GM18951 (cell line): ENCODE results near the gene GUCY1A2.

Experiments
- POLR2A ChIP-seq: IDR thresholded peaks from 4 replicates; pipeline ENCODE4 v1.6.1; 2011; ENCODE audit warnings: mild to moderate bottlenecking; ENCODE audit not compliant: insufficient read length, insufficient read depth; ENCODE audit errors: extremely low read depth
- in situ Hi-C: fragments of 300-500 bp; cut with MboI; formaldehyde crosslinking; loops from one replicate; pipeline ENCODE4 v1.12.0; 2022; ENCODE audit warnings: low sequenced_read_pairs, mixed read lengths, inconsistent platforms; ENCODE audit not compliant: unreplicated experiment

The GUCY1A2 gene

DNA sequence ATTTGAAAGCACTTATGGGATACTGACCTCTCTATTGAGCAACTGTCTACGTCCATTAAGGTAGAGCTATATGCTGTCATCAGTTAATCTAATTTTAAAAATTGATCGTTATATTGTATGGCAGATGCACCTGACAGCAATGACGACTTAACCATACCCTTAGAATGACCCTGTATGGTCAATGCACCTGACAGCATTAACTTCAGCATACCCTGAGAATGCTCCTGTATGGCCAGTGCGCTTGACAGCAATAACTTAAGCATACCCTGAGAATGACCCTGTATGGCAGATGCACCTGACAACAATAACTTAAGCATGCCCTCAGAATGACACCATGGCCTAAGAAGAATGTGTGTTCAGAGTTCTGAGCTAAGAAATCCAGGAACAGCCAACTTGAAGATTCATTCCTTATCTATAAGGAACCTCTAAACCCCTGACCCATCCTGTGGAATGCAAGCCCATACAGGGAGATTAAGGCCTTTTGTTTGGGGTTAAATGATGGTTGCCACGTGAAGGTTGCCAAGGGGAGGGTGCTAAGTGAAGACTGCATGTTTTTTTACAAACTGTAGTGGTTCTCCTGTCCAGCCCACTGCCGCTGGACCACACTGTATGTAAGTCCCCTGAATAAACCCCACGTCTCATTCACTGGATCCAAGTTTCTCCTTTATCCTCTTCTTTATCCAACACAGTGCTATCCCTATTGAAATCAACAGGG is 138.3 kb downstream of the GUCY1A2 start:
- in situ Hi-C loops: no loop called here

GRCh38 chr11:106879029-106879428 is 139.2 kb downstream of the GUCY1A2 start:
- in situ Hi-C loops: no loop called here
- TF ChIP-seq POLR2A: no peak

More for the DNA sequence above, 138.3 kb downstream of the GUCY1A2 start:
- TF ChIP-seq POLR2A: no peak

- in situ Hi-C loops: no loop called here
- TF ChIP-seq POLR2A: no peak
Observed at GRCh38 chr11:106875013-106875412, 143.3 kb downstream of the GUCY1A2 start.

DNA sequence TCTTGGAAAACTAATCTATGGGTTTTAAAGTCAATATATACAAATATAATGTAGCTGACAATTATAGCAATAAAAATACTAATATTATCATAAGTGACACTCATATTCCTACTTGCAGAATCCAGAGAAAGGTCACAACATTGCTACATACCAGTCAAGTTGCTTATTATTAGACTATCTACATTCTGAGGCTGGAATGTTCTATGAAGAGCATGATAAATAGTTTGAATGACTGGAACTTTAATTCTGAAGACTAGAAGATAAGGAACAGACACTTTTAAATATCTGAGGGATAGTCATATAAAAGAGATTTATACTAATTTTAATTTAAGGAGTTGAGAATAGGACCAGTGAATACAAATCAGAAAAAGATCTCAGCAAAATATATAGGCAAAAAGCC is 146.0 kb downstream of the GUCY1A2 start:
- no peak for TF ChIP-seq POLR2A
- in situ Hi-C loops: no loop called here

DNA sequence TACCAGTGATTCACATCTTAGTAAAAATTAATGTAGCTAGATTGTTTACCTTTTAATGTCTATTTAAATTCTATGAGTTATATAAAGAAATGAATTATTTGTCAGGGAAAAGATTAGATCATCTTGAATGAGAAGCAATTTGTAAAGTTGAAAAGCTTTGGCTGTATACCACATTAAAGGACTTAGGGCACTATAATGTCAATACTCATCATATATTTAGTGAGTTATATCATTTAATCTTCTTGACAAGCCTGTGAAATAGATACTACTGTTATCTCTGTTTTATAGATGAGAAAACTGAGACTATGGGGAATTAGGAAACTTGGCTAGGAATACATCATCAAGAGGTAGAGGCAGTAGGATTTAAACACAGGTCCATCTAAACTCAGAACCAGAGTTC is 160.1 kb downstream of the GUCY1A2 start:
- in situ Hi-C loops: no loop called here
- no peak for TF ChIP-seq POLR2A

DNA sequence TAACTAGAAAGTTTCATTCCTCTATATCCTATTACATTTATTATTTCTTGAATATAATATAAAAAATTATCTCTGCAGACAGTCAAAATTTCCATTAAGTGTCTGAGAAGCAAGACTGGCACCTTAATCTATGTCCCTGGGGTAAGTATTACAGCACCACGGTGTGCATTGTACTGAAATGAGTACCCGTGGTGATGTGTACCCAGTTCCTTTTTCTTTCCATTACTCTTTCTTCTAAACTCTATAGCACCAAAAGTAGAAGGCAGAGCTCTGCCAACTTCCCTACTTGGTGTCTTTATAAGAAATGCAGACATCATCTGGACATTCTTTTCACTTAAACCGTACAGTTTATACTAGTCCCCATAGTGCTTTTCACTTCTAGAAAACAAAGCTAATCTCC is 161.7 kb downstream of the GUCY1A2 start:
- in situ Hi-C loops: no loop called here
- TF ChIP-seq POLR2A: no peak

DNA sequence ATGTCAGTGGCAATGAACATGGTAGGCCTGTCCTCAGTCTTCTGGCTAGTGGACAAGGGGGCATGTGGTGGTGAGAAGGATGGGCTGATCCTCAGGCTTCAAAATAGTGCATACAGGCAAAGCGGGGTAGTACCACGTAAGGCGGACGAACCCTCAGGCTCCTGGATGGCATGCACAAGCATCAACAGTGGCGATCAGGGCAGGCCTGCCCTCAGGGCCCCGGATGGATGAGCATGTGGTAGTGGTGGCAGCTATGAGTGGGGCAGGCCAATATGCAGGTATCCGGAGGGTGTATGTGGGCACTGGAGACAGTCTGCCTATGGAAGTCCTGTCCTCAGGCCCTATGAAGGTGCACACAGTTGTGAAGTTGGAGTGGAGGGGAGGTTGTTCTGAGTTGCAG is 163.8 kb downstream of the GUCY1A2 start:
- TF ChIP-seq POLR2A: no peak

GRCh38 chr11:106853850-106854401 is 164.3 kb downstream of the GUCY1A2 start:
- no peak for TF ChIP-seq POLR2A
- in situ Hi-C loops: no loop called here

More for the DNA sequence above, 163.8 kb downstream of the GUCY1A2 start:
- in situ Hi-C loops: no loop called here

GRCh38 chr11:106852779-106853178 is 165.5 kb downstream of the GUCY1A2 start:
- no peak for TF ChIP-seq POLR2A
- in situ Hi-C loops: no loop called here

DNA sequence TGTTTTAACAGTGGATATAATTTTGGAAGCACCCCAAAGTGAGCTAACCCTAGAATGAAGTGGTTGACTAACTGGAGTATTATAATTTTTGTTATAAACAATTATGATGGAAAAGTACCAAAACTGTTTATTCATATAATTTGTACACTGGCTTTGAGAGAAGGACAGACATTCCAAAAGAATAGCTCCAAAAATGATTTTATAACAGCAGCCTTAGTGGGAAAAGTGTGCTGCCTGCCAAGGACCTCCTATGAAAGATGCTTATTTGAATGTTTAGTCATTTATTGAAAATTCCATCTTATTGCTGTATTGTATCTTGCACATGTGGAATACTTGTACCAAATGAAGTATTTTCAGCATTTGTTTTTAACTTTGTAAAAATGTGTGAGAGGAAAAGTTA is 169.8 kb downstream of the GUCY1A2 start:
- in situ Hi-C loops: no loop called here
- no peak for TF ChIP-seq POLR2A

- in situ Hi-C loops: no loop called here
Observed at GRCh38 chr11:106842134-106842533, 176.1 kb downstream of the GUCY1A2 start.

GRCh38 chr11:106840947-106841346 is 177.3 kb downstream of the GUCY1A2 start:
- no peak for TF ChIP-seq POLR2A
- in situ Hi-C loops: no loop called here

More at GRCh38 chr11:106842134-106842533, 176.1 kb downstream of the GUCY1A2 start:
- TF ChIP-seq POLR2A: no peak

DNA sequence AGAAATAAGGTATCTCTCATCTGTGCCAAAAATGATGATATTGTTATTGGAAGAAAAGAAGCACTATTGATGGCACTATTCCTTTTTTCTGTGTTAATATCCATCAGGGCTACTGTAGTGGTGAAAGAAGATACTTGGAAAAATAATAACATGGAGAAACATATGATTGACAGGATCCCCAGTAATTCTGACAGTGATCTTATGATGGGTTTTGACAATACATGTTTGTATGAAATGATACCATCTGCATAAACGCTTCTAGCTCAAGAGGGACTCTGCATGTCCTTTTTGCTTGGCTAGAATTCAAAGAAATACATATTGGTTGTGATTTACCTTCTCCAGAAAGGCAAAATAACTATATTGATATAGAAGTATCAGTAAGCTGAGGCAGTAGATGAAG is 178.1 kb downstream of the GUCY1A2 start:
- no peak for TF ChIP-seq POLR2A
- in situ Hi-C loops: no loop called here

- in situ Hi-C loops: no loop called here
- no peak for TF ChIP-seq POLR2A
Observed at GRCh38 chr11:106834567-106834966, 183.7 kb downstream of the GUCY1A2 start.
